Testis (tissue), 2 donors: ENCODE results near the gene SHROOM3.

ENCODE experiments used
- CTCF ChIP-seq, 3 experiments: fragments of 450-650 bp in 2 of 3; fragments of 200-600 bp in 1 of 3; sonication (generic) in 1 of 3; IDR thresholded peaks; one replicate each; pipeline ENCODE4 v1.5.1; 2016 to 2019; ENCODE audit warnings: antibody characterized with exemption in 3 of 3, mild to moderate bottlenecking in 2 of 3, moderate library complexity in 1 of 3
- POLR2A ChIP-seq: fragments of 450-650 bp; IDR thresholded peaks from one replicate; pipeline ENCODE4 v1.6.1; 2017; ENCODE audit warnings: antibody characterized with exemption, mild to moderate bottlenecking, moderate library complexity

GRCh38 chr4:76470064-76470463 lies 35.0 kb downstream of the SHROOM3 start:
- TF ChIP-seq POLR2A (no peak), CTCF (IDR thresholded peaks at IDR 0.05) (no peak)
